PC-3 (cell line): ENCODE data around the gene DUSP22. TPM values are rescaled to one million over a fixed set of nuclear protein-coding genes. Genes with fewer than 3 reads are reported as not detected.
"Not testable (repeated sequence)": the region's sequence is repeated elsewhere in the genome, so short reads cannot be mapped to it uniquely, and the experiment has no call there.

Experiments
- ATAC-seq: fragments of 200-7000 bp; cut with Tn5 transposase; 2 replicates; pipeline ENCODE4 v1.9.1; 2020; ENCODE audit warnings: mild to moderate bottlenecking, moderate library complexity
- BruUV-seq: library from RNA; stranded (reverse); fragments of 400-500 nt; replicated peaks from 2 replicates; lab custom pipeline; 2021; lab: Mats Ljungman, UMichigan
- CTCF ChIA-PET: fragments of 300-600 bp; sonication (Branson Sonifier 250); formaldehyde crosslinking; loops from one replicate; lab custom pipeline; 2022; ENCODE audit warnings: antibody characterized with exemption; lab: Charles Lee
- POLR2A ChIA-PET: fragments of 300-600 bp; sonication (Branson Sonifier 250); formaldehyde crosslinking; loops from one replicate; lab custom pipeline; 2022; ENCODE audit warnings: antibody characterized with exemption; ENCODE audit not compliant: unreplicated experiment; lab: Charles Lee
- DNase-seq: peaks from one replicate; pipeline ENCODE4 v3.0.0-alpha.2; 2015
- H2AFZ ChIP-seq: fragments of 300-600 bp; sonication (generic); 2 replicates; pipeline ENCODE4 v1.6.0; 2016; ENCODE audit warnings: antibody characterized with exemption, low read length
- H3F3A ChIP-seq: fragments of 300-600 bp; sonication (generic); one replicate; pipeline ENCODE4 v1.6.0; 2017; ENCODE audit warnings: antibody characterized with exemption, low read length, control low read depth, mild to moderate bottlenecking; ENCODE audit not compliant: unreplicated experiment
- H3K27ac ChIP-seq: fragments of 300-600 bp; sonication (generic); 2 replicates; pipeline ENCODE4 v1.5.1; 2016; ENCODE audit warnings: mild to moderate bottlenecking, low read length
- H3K27me3 ChIP-seq: fragments of 300-600 bp; sonication (generic); 2 replicates; pipeline ENCODE4 v1.6.1; 2016; ENCODE audit warnings: low read length, mixed read lengths
- H3K36me3 ChIP-seq: fragments of 300-600 bp; sonication (generic); 2 replicates; pipeline ENCODE4 v1.6.1; 2016; ENCODE audit warnings: low read depth, mixed run types, low read length, mixed read lengths
- H3K4me1 ChIP-seq: fragments of 300-600 bp; sonication (generic); 2 replicates; pipeline ENCODE4 v1.5.1; 2016; ENCODE audit warnings: low read length; ENCODE audit not compliant: insufficient read depth
- H3K4me2 ChIP-seq: fragments of 300-600 bp; sonication (generic); 2 replicates; pipeline ENCODE4 v1.6.0; 2016; ENCODE audit warnings: low read length
- H3K4me3 ChIP-seq: fragments of 300-600 bp; sonication (generic); 2 replicates; pipeline ENCODE4 v1.5.1; 2016; ENCODE audit warnings: mild to moderate bottlenecking, low read length, mixed read lengths
- H3K79me2 ChIP-seq: fragments of 300-600 bp; sonication (generic); 2 replicates; pipeline ENCODE4 v1.6.1; 2017; ENCODE audit warnings: low read length, mixed read lengths
- H3K9ac ChIP-seq: fragments of 300-600 bp; sonication (generic); 2 replicates; pipeline ENCODE4 v1.6.0; 2016; ENCODE audit warnings: mild to moderate bottlenecking, low read length
- H3K9me2 ChIP-seq: fragments of 300-600 bp; sonication (generic); replicated peaks from 2 replicates; pipeline ENCODE4 v1.6.1; 2016; ENCODE audit warnings: mixed run types, low read length, mixed read lengths
- H3K9me3 ChIP-seq: fragments of 300-600 bp; sonication (generic); 2 replicates; pipeline ENCODE4 v1.6.1; 2016; ENCODE audit warnings: low read length, mixed read lengths
- H4K20me1 ChIP-seq: fragments of 300-600 bp; sonication (generic); 2 replicates; pipeline ENCODE4 v1.6.1; 2016; ENCODE audit warnings: low read length, mixed read lengths
- EZH2 ChIP-seq: fragments of 300-600 bp; sonication (generic); IDR thresholded peaks from one replicate; pipeline ENCODE4 v1.6.1; 2017; ENCODE audit warnings: antibody characterized with exemption, mild to moderate bottlenecking, low read length; ENCODE audit not compliant: unreplicated experiment
- EZH2phosphoT487 ChIP-seq: fragments of 300-600 bp; sonication (generic); IDR thresholded peaks from 2 replicates; pipeline ENCODE4 v1.6.1; 2018; ENCODE audit warnings: mild to moderate bottlenecking, antibody characterized with exemption, low read length, borderline replicate concordance
- intact Hi-C: fragments of 100-400 bp; cut with micrococcal nuclease; formaldehyde crosslinking; loops from 2 replicates; pipeline ENCODE4 v1.9.0; 2023
- total RNA-seq: library from RNA; depleted of rRNA; stranded (reverse); fragments of >200 nt; gene quantifications from 2 replicates; pipeline ENCODE4 v1.2.3, GENCODE V29; 2014
- TF ChIP-seq, protein P1 (sequence below): fragments of 300-600 bp; sonication (generic); conservative IDR thresholded peaks from 2 replicates; pipeline ENCODE4 v1.5.1; 2017; ENCODE audit warnings: antibody characterized with exemption, low read depth, mild to moderate bottlenecking, low read length

Gene DUSP22
- total RNA-seq, 1 experiment from 2014 or later, result 37.8 TPM

DNA sequence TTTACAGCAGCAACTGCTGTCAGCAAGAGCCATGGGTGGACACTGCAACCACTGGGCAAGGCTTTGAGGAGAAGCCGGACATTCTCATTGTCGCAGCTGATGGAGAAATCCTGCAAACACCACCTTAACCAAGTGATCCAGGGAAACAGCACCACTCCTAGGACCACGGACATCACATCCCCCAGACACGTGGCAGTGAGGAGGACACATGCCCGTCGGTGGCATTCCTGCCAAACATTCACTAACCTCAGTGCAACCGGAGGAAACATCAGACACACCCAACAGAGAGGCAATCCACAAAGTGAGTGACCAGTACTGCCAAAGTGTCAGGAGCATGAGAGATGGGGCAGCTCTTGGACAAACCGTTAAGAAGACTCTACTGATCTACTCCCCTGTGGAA, 82.7 kb downstream of the DUSP22 start:
- H3K4me1 ChIP-seq, result no peaks in the 10 kb centered on the region
- POLR2A ChIA-PET, result no interaction called here
- H4K20me1 ChIP-seq, result no peaks in the 10 kb centered on the region
- H3F3A ChIP-seq, result no peaks in the 10 kb centered on the region
- DNase-seq (no peak), ATAC-seq (no peak)
- no peaks in the 10 kb centered on the region for H3K79me2 ChIP-seq
- no TSS peak for BruUV-seq
- H3K36me3 ChIP-seq, result no peaks in the 10 kb centered on the region
- TF ChIP-seq EZH2phosphoT487, result no peak
- TF ChIP-seq EZH2, result no peak
- TF ChIP-seq, protein P1, sequence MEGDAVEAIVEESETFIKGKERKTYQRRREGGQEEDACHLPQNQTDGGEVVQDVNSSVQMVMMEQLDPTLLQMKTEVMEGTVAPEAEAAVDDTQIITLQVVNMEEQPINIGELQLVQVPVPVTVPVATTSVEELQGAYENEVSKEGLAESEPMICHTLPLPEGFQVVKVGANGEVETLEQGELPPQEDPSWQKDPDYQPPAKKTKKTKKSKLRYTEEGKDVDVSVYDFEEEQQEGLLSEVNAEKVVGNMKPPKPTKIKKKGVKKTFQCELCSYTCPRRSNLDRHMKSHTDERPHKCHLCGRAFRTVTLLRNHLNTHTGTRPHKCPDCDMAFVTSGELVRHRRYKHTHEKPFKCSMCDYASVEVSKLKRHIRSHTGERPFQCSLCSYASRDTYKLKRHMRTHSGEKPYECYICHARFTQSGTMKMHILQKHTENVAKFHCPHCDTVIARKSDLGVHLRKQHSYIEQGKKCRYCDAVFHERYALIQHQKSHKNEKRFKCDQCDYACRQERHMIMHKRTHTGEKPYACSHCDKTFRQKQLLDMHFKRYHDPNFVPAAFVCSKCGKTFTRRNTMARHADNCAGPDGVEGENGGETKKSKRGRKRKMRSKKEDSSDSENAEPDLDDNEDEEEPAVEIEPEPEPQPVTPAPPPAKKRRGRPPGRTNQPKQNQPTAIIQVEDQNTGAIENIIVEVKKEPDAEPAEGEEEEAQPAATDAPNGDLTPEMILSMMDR, result no peak
- H3K4me3 ChIP-seq, result no peak overlapping the region
- CTCF ChIA-PET, result no interaction called here
- no peaks in the 10 kb centered on the region for H3K9me2 ChIP-seq
- intact Hi-C loops, result no loop called here
- H2AFZ ChIP-seq, result no peak overlapping the region
- H3K27me3 ChIP-seq, result peaks cover 37% of the 10 kb centered on the region
- H3K4me2 ChIP-seq, result no peak overlapping the region
- no peak overlapping the region for H3K27ac ChIP-seq
- no peaks in the 10 kb centered on the region for H3K9me3 ChIP-seq
- no peak overlapping the region for H3K9ac ChIP-seq

GRCh38 chr6:376827-377640, 84.7 kb downstream of the DUSP22 start:
- Histone ChIP-seq H4K20me1 (no peaks in the 10 kb centered on the region), H3K9me3 (no peaks in the 10 kb centered on the region), H3F3A (no peaks in the 10 kb centered on the region), H3K9me2 (no peaks in the 10 kb centered on the region), H3K79me2 (no peaks in the 10 kb centered on the region), H3K4me3 (no peak overlapping the region), H3K4me1 (no peaks in the 10 kb centered on the region), H3K36me3 (no peaks in the 10 kb centered on the region), H3K9ac (no peak overlapping the region), H3K4me2 (no peak overlapping the region), H3K27me3 (peaks cover 31% of the 10 kb centered on the region), H3K27ac (no peak overlapping the region), H2AFZ (no peak overlapping the region)
- TF ChIP-seq EZH2phosphoT487, result no peak
- CTCF ChIA-PET, result no interaction called here
- ATAC-seq, result no peak
- no peak for DNase-seq
- POLR2A ChIA-PET, result interaction anchor here (0.6 kb wide), 1 partner anchor 11 kb away, joined by 3 read pairs; no protein-coding TSS in a partner anchor
- intact Hi-C loops, result no loop called here
- BruUV-seq, result no TSS peak

- H4K20me1 ChIP-seq, CTCF ChIA-PET: not testable (repeated sequence)
Measured at GRCh38 chr6:377641-378020, 85.3 kb downstream of the DUSP22 start.

More at GRCh38 chr6:377641-378020, 85.3 kb downstream of the DUSP22 start:
- H3K79me2 ChIP-seq, BruUV-seq, H3K4me1 ChIP-seq, H3K27ac ChIP-seq, H3K4me2 ChIP-seq, H3K4me3 ChIP-seq, ATAC-seq, H3F3A ChIP-seq, H3K9ac ChIP-seq, DNase-seq, H3K36me3 ChIP-seq, H2AFZ ChIP-seq, H3K9me3 ChIP-seq, intact Hi-C loops, POLR2A ChIA-PET, H3K9me2 ChIP-seq: not testable (repeated sequence)
- peaks cover 25% of the 10 kb centered on the region for H3K27me3 ChIP-seq
